Measurements from ENCODE around the gene DOK5.

Gene DOK5

DNA sequence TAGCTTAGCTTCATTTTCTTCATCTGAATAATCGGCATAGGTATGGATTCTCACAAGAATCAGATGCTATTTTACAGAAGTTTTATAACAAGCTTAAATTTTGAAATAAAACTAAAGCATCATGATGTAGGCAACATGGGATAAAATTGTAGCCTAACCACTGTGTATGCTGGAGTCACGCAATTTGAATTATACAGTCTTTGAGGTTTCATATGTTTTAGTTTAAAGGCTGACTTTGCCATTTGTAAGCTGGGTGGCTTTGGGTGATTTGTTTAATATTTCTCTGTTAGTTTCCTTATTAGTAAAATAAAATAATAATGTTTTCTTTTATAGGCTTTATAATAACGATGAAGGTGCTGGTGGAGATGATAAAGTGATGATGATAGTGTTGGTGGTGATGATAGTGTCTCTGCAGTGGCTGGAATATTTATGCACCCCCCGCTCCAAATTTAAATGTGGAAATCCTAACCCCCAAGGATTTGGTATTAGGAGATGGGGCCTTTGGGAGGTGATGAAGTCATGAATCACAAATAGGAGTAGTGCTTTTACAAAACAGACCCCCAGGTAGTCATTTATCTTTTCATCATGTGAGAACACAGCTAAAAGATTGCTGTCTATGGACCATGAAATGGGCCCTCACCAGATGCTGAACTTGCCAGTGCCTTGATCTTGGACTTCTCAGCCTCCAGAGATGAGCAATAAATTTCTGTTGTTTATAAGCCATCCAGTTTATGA is 42.0 kb downstream of the DOK5 start:
- DNase-seq: no peak

DNA sequence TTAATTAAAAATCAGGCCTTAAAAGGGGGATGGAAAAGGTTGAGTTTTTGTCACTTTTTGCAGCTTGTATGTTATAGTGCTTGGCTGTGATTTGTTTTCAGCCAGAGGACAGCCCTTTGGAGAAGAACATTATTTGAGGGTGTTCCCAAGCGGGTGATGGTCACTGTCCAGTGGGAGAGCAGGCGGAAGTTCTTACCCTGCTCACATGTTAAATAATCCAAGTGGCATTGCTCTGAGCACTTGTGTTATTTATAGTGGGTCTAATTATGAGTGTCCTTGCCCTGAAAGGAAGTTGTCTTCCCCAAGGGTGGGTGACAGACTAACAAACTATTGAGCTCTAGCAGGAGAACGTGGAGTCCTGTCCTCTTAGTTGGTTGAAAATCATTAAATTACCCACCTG is 49.5 kb downstream of the DOK5 start:
- DNase-seq: no peak

DNA sequence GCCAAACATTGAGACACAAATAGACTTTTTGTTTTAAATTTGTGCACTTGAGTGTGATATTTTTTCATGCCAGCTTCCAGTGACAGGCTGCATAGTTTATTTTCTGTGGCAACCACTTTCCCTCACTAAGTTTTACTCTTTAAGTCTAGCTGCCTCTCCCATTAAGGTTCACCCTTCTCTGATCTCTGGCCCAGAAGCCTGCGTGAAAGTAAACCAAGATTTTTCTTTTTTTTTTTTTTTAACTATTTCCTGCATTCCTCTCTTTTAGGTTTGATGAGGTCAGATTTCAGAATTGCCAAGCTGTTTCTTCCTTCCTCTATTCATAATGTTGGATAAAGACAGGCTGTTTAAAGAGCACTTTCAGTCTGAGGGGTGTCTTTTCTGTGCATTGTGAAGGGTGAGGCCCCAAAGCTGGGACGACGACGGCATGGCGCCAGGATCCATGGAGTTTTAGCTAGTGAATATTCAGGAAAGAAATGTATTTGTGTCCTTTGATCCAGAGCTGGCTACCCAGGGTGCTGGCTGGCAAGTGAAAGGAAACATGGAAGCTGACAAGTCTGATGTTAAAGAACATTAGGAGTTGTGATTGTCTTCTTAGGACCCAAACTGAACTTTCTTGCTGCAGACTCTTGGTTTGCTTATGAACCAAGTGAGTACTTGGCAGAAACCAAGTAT is 50.7 kb downstream of the DOK5 start:
- no peak for DNase-seq

DNA sequence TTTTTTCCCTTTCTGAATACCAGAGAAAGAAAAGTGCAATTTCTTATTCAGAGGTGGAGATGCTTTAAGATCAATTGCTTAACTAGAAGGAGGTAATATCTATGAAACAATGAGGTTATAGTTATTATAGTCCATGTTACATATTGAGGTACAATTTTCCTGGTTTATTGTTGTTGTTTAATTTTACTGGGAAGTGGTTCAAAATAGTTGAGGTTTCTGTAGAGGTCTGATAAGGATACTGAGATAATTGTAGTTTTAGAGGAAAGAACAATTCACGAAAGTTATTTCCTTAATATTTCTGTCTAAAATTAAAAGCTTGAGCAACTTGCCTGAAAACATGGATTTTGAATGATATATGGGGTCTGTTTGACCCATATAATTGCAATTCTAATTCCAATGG is 51.4 kb downstream of the DOK5 start:
- DNase-seq: no peak

DNA sequence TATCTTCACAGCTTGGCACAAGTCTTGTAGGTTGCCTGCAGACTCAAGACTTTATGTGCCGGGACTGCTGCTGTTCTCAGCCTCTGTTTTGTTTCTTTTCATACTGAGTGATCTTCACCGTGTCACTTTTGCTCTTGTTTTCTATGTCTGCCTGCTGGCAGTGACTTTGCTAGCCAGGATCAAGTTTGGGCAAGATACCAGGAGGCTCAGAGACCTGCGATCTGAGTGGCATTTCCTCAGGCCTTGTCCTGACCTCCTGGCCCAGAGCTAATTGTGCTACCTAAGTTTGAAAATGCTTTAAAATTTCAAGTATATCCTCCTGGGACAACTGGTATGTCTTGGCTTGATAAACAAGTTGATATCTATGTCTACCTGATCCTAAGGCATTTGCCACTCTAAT is 57.2 kb downstream of the DOK5 start:
- DNase-seq: no peak

DNA sequence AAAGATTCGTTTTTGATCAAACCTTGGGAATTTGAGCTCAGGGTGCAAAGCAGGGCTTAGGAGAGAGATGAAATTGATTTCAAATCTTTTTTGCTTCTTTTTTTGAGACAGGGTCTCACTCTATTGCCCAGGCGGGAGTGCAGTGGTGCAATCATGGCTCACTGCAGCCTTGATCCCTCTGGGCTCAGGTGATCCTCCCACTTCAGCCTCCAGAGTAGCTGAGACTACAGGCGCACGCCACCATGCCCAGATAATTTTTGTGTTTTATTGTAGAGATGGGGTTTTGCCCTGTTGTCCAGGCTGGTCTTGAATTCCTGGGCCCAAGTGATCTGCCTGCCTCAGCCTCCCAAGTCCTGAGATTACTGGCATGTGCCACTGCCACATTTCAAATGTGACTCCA is 58.7 kb downstream of the DOK5 start:
- DNase-seq: no peak

DNA sequence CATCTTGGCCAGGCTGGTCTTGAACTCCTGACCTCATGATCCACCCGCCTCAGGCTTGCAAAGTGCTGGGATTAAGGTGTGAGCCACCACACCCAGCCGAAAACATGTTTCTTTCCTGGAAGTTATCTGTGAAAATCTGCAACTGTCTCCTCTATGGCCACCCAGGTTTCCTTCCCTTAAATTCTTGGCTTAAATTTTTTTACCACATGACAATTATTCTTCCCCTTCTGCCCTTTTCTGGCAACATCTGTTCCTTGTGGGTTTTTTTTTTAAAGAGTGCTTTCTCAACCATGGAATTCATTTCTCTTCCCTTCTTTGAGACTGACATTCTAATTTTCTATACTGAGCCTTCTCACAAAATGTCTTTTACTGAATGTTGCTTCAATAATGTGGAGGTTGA is 59.6 kb downstream of the DOK5 start:
- no peak for DNase-seq

DNA sequence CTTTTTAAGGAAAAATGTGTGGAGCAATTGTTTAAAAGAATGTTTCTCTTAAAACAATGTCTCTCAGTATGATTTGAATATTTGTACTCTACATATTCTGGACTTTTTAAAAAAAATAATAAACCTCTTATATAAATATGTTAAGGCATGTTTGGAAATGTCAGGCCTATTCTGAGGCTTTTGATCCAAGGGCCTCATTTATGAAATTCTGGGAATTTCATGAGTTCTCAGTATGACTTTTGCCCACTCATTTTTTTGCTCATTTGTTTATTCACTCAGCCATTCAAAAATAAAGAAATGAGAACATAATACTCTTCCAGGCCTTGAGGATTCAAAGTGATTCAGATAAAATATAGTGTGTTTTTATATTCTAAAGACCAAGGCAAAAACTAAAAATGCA is 60.4 kb downstream of the DOK5 start:
- DNase-seq: no peak

DNA sequence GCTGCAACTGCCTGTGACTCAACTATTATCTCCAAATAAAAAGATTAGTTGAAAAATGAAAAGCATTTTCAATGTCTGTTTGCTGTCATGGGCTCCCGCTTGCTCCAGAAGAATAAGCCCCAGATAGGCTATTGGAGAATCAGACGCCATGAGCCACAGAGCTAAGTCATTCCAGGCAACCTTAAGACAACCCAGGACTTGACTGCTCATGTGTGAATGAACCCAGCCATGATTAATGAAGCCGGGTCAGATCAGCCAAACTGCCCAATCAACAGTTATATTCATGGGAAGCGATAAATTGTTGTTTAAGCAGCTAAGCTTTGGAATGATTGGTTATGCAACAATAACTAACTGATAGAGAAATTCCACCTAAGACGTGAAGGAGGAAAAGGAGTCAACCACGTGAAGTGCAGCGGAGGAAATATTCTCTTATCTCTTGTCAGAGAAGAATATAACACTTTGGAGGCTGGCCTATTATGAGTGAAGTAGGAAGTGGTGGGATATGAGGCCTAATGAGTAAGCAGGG is 64.2 kb downstream of the DOK5 start:
- DNase-seq: no peak

DNA sequence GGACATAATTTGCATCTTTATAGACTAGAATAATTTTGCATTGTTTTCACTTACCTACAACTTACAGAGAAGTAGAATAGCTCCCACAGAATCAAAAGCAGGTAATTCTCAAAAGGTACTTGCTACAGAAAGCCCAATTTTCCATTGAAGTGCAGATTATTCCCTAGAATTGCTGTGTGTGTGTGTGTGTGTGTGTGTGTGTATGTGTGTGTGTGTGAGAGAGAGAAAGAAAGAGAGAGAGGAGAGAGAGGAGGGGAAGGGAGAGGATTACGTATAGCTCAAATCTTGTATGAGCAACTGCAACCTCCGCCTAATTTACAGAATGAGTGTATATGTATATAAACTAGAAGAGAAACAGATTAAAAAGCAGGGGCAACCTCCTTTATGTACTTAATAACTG is 68.0 kb downstream of the DOK5 start:
- DNase-seq: no peak

DNA sequence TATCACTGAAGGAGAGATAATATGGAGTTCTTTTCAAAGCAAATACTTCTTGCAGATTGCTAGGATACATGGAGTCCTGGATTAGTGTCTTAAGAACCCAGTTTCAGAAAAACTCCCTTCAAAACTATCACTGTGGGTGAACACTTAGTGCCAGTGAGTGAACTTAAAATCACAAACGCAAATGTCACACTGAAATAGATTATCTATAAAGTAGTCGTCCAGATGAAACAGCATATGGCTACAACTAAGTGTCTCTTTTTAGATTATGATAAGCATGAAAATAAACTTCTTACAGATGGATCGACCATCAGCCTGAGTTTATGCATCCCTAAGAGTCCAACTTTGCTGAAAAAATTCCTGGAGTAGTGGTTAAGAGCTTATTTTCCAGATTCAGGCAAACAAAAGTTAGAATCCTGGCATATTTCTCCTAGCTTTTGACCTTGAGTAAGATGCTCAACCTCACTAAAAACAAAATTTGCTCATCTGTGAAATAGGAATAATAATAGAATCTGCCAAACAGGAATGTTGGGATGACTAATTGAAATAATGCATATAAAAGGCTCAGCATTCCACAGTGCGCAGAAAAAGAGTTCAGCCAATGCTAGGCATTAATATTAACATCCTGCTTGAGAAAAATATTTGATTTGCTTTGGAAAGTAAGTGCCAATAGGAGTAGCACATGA is 70.4 kb downstream of the DOK5 start:
- DNase-seq: no peak

DNA sequence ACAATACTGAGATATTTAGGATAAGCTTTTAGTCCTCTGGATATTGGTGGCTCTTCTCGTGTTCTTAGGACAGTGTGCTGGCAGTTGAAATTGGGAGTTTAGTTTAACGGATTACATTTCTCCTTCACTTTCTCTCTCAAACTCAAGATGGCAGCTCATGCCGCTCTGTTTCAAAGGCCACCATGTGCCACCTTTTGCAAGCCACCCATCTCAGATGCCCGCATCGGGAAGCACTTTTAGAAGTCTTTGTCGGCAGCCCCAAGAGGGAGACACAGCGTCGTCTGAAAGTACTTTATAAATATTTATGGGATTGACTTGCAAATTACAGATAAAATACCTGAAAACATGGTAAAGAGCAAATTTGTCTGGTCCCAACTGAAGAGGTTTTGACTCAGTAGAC is 73.5 kb downstream of the DOK5 start:
- no peak for DNase-seq

DNA sequence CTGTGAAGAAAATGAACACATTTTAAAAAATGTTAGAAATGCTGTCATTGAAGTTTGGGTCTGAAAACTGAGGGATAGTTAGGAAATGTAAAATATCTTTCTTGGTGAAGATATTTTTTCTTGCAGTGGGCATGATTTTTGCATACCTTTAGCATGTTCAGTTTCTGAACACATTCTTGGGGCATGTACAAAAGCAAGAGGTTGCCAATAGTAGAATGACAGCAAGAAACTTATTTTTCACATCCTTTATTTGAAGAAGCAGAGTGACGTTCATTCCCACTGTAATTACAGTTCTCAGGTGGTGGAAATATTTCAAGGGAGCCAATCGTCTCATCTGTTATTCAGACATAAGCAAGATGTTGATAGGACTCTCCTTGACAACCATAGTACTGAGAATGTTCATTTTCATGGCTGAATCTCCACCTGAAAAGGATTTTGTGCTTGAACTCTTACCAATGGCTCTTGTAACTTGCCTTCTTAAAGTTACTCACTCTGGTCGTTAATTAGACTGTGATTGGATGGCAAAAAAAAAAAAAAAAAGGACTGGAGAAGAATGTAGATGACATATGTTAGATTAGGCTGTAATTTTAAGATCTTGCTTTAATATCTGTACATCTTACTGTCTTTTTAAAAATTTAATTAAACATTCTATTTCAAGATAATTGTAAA is 74.4 kb downstream of the DOK5 start:
- no peak for DNase-seq

DNA sequence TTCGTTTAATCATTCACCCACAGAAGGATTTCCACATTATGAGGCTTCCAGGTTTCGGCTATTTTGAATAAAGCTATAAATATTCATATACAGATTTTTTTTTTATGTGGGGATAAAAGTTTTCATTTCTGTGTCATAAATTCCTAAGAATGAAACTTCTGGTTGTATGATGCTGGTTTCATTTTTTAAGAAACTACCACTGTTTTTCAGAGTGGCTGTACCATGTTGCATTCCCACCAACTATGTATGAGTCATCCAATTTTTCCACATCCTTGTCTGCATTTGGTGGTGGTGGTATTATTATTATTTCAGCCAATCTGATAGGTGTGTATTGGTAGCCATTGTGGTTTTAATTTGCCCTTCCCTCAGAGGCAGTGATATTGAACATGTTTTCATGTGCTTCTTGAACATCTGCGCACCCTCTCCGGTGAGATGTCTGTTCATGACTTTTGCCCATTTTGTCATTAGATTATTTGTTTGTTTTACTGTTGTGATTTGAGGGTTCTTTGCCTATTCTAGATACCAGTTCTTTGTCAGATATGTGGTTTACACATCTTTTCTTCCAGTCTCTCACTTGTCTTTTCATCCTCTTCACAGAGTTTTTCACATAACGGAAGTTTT is 75.5 kb downstream of the DOK5 start:
- DNase-seq: no peak

DNA sequence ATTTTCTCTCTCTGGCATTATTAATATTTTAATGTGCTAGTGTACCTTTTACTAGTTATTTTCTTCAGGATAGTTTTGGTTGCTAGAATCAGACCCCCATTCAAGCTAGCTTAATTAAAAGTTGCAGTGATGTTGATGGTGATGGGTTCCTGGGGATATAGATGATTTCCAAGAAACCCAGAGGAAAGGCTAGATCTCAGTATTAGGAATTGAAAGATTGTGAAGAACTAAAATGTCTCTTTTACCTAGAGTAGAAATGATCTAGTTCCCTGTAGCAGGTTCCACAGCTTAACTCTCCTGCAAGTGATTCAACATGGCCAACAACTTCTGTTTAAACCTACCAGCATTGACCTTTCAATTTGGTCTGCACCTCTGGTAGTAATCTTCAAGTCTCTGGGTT is 78.6 kb downstream of the DOK5 start:
- no peak for DNase-seq

DNA sequence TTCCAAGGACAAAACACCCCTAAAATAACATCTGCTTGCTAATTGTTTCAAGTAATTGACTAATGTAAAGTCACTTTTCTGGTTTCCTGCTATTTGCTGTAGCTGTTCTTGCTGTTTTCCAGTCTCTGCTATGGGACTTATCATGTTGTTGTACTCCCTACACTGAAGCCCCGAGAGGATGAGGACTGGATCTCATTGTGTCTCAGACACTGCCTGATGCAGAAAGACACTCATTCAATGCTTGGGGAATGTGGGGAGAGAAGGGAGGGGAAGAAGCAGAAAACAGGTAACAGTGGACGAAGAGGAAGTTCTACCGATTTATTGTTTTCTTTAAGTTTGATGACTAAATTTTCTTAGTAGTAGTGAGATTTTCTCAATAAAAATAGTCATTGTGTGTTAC is 79.8 kb downstream of the DOK5 start:
- DNase-seq: no peak

DNA sequence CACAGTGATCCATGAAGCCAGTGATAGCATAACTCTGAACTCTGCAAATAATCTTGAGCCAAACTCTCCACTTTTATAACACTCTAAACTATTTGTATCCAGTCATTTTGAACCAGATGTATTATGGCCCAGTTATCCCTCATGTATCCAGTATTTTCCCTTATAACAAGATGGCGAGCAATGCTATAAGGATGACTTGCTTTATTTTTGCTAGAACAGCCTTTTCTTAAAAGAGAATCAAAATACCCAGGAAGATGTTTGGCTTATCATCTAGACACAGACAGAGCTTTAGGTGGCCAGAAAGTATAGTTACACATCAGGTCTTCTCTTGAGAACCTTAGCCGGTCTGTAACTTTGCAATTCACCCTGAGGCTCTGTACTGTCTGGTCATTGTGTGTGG is 81.0 kb downstream of the DOK5 start:
- DNase-seq: no peak

DNA sequence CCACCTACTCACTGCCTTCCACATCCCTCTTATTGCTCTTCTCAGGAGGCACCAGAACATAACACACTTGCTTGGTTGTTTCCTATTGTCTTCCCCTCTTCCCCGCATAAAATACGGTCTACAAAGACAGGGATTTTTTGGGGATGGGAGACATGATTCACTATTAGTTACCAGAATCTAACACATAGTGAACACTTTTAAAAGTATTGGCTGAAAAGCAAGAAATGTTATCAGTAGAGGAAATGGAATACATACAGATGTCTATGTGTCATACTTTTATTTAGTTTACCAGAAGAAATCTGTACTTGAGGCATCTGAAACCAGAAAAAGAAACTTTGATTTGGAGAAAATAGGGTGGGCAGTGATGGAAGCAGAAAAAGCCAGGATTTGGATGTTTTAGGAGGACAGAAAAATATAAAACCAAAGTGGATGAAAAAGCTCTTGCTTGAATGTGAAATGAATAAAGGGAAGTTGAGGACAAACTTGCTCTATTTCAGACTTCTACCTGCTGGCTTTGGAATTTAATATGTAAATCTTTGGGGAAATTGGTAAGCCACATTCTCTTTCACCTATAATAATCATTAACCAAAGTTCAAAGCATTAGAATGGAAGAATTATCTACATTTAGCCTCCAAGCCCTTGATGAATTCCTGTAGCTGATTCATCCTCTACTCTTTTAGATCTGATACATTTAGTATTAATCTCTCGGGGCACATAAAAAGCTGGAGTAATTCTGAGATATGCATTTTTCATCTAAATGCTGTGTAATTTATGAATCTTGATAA is 82.6 kb downstream of the DOK5 start:
- no peak for DNase-seq

DNA sequence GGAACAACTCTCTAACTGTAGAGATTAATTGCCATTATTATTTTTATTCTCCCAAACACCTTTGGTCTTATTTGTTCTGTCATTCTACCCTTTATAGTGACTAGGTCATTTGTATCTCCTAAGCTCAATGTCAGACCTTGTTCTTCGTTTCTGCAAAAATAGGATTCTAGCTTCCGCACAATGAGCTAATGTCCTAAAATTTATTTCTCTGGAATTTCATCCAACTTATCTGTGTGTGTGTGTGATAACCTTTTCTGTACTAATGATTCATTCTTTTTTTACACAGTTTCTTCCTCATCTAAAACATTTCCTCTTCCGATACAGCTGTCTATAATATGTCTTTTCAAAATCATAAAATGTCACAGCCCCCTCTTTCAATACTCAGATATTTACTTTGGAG is 84.5 kb downstream of the DOK5 start:
- DNase-seq: no peak

DNA sequence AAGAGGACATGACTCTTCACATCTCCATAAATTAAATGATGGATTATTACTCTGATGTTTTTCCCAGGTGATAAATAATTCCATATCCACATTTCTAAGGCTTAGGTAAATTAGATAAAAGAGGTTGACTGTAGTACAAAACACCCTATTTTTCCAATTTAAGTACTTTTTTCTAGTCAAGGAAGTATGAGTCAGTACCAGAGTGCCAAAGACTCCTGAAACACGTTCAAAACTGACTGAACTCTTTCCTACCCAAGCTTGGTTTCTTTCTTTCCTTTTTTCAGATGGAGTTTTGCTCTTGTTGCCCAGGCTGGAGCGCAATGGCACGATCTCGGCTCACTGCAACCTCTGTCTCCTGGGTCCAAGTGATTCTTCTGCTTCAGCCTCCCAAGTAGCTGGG is 85.0 kb downstream of the DOK5 start:
- DNase-seq: no peak

DNA sequence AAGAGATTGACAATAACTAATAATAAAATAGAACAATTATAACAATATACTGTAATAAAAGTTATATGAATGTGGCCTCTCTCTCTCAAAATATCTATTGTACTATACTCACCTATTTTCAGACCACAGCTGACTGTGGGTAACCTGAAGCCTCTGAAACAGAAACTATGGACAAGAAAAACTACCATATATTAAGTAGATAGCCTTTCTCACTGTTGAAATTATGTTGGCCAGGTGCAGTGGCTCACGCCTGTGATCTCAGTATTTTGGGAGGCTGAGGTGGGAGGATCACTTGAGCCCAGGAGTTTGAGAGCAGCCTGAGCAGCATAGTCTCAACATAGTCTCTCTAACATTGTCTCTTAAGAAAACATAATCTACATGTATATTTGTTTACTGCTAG is 89.9 kb downstream of the DOK5 start:
- DNase-seq: no peak

DNA sequence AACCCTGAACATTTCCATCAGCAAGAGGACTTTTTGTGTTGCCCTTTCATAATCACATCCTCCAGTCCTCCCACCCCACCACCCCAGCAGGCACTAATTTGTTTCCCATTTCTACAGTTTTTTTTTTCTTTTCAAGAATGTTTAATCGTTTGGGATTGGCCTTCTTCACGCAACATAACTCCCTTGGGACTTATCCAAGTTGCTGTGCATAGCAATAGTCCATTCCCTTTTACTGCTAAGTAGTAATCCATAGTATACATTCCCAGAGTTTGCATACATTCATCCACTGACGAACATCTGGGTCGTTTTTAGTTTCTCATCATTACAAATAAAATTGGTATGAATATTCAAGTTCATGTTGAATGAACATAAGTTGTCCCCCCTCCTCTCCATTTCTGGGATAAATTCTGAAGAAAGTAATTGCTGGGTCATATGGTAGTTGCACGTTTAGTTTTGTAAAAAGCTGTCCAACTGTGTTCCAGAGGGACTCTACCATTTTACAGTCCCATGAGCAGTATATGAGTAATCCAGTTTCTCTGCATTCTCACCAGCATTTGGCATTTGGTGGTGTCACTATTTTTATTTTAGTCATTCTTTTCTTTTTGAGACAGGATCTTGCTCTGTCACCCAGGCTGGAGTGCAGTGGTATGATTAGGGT is 90.8 kb downstream of the DOK5 start:
- DNase-seq: no peak

Measured in NCI-H1436 (cell line).